NOMO-1 treated with dmso at 0.1 percent for 144 hours (cell line): ENCODE measurements around the gene MTARC1.

Experiments
- DNase-seq: peaks from one replicate; lab custom pipeline; 2025; ENCODE audit not compliant: unreplicated experiment; lab: John Stamatoyannopoulos, UW

MTARC1 gene

GRCh38 chr1:220804202-220804586 is 17.5 kb downstream of the MTARC1 start:
- no peak for DNase-seq

- no peak for DNase-seq
These were observed 19.7 kb downstream of the MTARC1 start for GRCh38 chr1:220806408-220806807.

DNA sequence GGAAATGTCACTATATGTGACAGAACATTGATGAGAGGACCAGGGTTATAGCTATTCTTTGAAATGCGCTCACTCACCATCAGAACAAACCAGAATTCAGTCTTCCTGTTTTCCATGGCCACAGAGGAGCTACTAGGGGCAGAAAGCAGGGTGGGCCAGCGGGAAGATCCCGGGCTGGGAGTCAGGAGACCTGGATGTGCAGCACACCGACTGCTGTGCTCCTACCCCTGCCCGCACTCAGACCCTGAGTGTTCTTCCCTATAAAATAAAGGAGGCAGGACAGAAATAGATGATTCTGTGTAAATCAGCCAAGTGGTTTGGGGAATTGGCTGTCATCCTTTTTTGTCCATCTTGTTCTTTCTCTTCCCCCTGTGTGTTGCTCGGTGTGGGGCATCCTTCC is 21.0 kb downstream of the MTARC1 start:
- no peak for DNase-seq

DNA sequence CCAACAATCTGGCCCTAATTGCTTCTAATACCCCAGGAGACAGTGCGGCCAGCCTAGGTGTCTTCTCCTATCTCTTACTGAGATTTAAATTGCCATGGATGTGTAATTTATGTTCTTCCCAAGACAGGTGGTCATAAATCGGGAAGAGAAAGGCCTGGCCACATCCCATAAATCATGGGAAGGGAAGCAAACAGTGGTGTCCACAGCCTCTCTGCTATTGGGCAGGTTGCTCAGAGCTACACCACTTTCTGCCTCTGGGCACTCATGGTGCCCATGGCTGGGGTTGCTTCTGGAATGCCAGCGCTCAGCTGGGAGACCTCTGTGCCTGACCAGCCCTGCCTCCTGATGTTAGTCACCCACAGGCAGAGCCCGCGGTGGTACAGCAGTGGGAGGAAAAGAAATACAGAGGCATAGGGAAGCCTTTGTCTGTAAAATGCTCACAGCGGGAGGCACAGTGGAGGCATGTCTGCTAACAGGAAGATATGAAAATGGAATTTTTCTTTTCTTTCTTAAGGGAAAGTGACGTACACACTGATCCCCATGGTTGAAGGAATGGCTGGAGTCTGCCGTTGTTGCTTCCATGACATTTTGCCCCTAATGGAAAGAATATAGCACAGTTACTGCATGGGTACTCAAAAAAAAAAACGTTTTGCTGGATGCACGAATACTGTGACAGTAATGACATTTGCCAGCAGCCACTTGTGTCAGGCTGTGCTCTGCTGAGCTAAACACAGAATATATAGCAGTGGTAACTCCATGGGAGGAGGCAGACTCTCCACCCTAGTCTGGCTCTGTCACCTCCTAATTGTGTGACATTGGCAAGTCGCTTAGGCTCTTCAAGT is 21.9 kb downstream of the MTARC1 start:
- no peak for DNase-seq

DNA sequence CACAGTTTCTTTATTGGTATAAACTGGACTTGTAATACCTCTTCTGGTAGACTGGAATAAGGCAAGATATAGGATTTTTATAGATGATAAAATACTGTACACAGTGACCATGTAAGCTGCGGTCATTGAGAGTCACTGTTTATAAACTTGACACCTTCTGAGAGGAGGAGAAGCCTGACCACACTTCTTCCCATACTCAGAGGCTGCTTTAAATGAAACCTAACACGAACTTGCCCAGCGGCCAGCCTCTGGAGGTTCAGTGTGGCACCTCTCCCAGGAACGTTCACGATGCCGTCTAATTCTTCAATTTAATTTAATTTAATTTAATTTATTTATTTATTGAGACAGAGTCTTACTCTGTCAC is 22.5 kb downstream of the MTARC1 start:
- DNase-seq: no peak

DNA sequence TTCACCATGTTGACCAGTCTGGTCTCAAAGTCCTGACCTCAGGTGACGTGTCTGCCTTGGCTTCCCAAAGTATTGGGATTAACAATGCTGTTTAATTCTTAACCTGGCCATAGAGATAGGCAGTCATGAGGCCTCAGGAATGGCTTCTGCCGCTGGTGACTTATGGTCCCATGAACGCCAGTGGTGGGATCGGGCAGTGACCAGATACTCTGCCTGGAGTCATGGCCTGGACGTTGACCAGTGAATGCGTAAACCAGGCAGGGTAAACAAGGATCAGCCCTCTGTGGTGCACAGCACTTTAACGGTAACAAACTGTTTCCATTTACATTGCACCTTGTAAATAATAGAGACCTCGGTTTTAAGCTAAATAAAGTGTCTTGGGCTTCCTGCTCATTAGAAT is 23.0 kb downstream of the MTARC1 start:
- DNase-seq: no peak

DNA sequence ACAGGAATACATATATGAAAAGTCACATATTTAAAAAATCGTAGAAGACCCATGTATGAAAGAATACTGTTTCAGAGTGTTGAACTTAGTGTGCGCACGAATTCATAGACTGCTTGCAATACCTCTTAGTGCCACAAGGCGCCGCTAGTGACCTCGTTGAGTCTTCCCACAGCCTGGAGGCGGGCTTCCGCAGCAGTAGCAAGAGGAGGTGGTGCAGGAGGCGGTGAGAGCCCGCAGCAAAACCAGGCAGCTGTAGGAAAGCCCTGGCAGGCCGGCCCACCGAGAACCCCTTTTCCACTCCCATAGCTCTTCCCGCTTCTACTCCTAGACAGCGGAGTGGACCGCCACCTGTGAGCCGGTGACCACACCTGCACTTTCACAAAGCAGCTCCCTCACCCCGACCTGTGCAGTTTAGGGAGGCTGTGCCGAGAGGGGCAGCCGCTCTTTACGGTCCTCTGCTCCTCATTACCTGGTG is 23.5 kb downstream of the MTARC1 start:
- no peak for DNase-seq

- DNase-seq: no peak
These were observed 24.2 kb downstream of the MTARC1 start for GRCh38 chr1:220810963-220811362.

DNA sequence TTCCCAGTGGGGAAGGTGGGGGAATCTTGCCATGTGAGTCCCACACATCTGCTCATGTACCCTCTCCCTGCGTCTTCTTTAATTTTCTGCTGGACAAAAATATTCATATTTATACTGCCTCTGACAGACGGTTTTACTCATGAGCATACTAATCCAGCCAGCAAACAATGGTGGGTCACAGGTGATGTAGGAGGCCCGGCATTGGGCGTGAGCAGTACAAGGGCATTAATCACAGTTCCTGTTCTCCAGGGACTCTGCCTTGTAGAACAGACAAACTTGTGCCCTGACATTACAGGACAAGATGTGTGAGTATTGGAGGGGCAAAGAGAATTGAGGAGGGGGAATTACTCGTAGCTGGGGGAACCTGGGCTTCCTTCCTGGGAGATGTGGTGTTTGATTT is 25.0 kb downstream of the MTARC1 start:
- DNase-seq: no peak

GRCh38 chr1:220812308-220812707 is 25.6 kb downstream of the MTARC1 start:
- DNase-seq: no peak

GRCh38 chr1:220813013-220813412 is 26.3 kb downstream of the MTARC1 start:
- no peak for DNase-seq

DNA sequence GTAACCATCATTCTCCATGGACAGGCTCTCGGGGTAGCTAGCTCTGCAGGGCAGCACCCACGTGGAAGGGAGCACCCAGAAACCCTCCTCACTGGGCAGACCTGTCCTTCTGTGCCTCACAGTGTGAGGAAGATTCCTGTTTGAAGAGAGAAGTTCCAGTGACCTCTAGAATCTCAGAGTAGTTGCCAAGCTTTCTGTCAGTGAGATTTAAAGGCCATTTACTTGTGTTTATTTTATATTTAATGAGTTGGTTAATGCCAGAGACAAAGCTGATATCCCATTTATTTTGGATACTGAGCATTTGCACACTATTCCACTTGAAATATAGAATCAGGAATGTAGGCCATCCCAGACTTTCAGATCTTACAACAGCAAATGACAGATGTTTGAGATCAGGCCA is 28.7 kb downstream of the MTARC1 start:
- no peak for DNase-seq

DNA sequence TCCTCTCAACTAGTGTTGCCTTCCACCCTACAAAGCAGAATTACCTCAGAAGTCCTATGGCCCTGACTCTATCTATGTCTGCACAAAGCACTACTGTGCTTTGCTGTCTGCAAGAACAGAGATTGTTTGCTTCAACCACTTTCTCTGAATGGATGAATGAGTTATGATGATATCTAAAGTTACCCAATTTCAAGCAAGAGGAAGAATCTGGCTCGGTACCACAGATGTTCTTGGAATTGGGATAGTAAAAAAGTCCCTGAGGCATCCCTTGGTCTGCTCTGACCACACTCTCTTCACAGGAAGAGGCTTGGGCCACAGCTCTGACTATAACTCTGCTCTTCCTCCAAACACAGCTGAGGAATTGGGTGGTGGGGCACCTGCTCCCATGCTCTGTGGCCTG is 31.2 kb downstream of the MTARC1 start:
- DNase-seq: no peak

DNA sequence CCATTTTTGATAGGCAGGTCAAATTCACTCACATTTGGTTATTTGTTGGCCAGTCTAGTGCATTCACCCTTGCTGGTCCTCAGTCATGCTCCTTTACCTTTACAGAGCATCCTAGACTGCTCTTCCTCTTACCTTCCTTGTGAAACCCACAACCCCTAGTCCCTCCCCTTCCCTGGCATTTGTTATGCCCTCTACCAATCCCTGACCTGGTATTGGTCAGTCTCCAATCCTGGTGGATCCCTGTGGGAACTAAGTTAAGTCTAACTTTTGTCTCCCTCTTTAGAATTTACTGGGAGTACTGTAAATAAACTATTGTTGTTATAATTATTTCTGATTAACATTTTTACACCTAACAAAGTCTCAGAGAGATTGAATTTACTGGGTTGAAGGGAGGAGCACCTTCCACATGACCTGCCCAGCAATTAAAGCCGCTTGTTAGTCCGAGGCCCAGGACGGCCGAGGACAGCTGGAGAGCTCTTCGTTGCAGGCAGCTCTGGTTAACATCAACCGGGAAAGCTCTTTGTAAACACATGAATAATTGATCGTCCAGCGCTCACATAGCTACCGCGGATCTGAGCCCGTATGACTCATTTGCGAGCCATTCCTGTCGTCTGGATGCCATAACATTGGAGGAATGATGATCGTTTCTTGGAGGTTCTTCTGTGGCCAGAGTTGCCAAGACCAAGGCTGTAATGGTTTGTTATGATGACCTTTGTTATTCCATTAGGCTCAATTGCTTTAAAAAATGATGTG is 31.9 kb downstream of the MTARC1 start:
- DNase-seq: no peak

GRCh38 chr1:220819467-220820026 is 32.8 kb downstream of the MTARC1 start:
- DNase-seq: no peak

DNA sequence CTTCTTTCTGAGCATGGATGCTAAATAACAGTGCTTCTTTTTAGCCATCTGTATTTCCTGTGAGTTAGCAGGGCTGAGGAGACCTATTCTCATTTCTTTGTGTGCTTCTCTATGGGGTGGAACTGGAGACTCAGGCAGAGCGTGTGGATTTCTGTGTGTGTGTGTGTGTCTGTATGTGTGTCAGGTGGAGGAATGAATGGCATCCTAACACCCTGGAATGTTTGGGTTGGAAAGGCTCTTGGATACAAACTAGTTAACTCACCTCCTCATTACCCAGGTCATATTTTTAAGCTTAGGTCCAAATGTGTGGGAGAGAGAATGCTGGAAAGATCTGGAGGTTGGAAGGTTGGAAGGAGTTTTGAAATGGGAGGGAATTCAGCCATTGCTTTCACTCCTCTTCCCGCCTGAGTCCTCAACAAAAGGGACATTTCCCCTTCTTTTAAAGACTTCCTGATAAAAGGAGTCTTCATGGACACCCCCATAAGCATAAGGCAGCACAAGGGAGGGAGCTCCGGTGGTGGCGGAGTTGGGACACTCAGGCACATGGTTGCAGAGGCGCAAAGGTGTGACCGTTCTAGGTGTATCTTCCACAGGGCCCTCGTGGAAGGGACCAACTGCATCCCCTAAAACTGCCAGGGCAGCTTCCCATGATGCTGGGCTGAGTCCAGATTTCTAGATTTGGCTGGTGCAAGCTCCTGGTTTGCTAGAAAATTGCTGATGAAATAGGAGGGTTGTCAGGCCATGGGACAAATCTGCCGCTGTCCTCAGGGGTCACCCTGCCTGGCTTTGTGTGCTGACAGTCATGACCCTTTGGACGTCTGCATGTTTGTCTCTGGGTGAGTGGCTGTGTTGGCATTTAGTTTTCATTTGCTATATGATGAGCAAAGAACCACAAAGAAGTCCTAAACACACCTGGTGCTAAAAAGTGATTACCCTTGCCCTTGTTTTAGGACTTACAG is 37.6 kb downstream of the MTARC1 start:
- no peak for DNase-seq

- no peak for DNase-seq
These were observed 39.3 kb downstream of the MTARC1 start for GRCh38 chr1:220825819-220826551.

- DNase-seq: no peak
These were observed 40.0 kb downstream of the MTARC1 start for GRCh38 chr1:220826729-220827128.

DNA sequence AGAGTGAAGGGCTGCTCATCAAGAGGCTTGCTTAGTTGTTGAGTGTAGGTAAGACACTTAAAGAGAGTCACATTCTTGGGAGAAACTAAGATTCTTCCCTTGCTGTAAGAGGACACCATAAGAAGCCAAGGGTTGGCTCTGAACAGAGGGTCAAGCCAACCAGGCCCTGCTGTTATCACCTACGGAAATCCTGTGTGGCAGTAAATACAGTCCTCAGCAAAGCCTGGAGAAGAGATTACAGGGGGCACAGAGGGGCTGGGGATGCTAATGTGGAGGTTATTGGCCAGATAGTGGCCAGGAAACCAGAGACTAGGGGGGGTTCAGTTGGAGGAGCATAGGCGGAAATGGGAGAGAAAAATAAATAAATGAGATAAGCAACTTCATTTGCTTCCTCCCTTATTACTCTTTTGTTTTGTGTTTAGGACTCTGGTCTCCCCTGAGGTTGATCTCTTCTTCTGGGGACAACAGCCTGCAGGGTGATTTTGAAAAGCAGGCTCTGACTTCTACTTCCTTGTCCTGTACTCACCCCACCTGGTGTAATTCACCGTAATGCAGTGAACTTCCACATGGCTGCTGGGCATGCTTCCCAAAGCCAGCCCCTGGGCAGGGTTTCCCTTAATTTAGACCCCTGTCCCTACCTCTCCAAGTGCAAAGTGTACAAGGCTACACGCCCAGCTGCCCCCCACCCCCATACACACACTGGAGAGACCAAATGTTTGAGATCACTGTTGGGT is 40.9 kb downstream of the MTARC1 start:
- no peak for DNase-seq

DNA sequence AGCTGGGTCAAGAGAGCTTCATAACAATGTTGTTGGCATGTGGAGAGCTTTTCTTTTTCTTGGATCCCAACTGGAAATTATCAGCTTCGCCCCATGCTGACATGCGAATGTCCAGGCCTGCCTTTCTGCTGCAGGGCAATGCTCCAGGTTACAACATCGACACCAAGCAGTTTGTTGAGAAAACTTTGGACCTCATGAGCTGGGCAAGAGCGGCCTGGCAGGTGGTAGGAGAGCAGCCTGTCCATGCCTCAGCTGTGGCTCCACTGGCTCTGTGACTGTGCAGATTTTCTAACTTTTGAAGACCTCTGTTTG is 41.4 kb downstream of the MTARC1 start:
- no peak for DNase-seq
